IMR-90 (cell line): Measurements from ENCODE around the gene SEMA6A. TPM values are rescaled to one million over a fixed set of nuclear protein-coding genes. Genes with fewer than 3 reads are reported as not detected.

ENCODE experiments used
- ATAC-seq: fragments of 200-7000 bp; cut with Tn5 transposase; 2 replicates; pipeline ENCODE4 v1.9.1; 2020; ENCODE audit warnings: low read depth, mild to moderate bottlenecking, moderate library complexity
- BruUV-seq: library from RNA; stranded (reverse); fragments of 400-500 nt; replicated peaks from 2 replicates; lab custom pipeline; 2021; lab: Mats Ljungman, UMichigan
- CTCF ChIA-PET: fragments of 300-600 bp; formaldehyde crosslinking; extraction: SDS; loops from one replicate; lab custom pipeline; 2021; ENCODE audit warnings: antibody characterized with exemption; lab: Yijun Ruan, JAX
- POLR2A ChIA-PET: fragments of 300-600 bp; sonication (Branson Sonifier 250); formaldehyde crosslinking; loops from one replicate; lab custom pipeline; 2022; ENCODE audit warnings: antibody characterized with exemption; ENCODE audit not compliant: unreplicated experiment; lab: Charles Lee
- DNase-seq: peaks from one replicate; pipeline ENCODE4 v3.0.0; 2013
- H2AFZ ChIP-seq: replicated peaks from 2 replicates; pipeline ENCODE3; 2013; ENCODE audit warnings: low read length, mild to moderate bottlenecking; ENCODE audit not compliant: poor library complexity
- H2AK5ac ChIP-seq: 2 replicates; pipeline ENCODE4 v1.6.1; 2013; ENCODE audit warnings: low read depth, low read length, inconsistent platforms
- H2AK9ac ChIP-seq: replicated peaks from 2 replicates; pipeline ENCODE3; 2013; ENCODE audit warnings: mild to moderate bottlenecking, low read depth, low read length, moderate library complexity; ENCODE audit not compliant: poor library complexity
- H2BK120ac ChIP-seq: 2 replicates; pipeline ENCODE4 v1.6.1; 2013; ENCODE audit warnings: low read depth, low read length, inconsistent platforms
- H2BK15ac ChIP-seq: 3 replicates; pipeline ENCODE4 v1.6.1; 2013; ENCODE audit warnings: low read depth, low read length, inconsistent platforms
- H2BK20ac ChIP-seq: 2 replicates; pipeline ENCODE4 v1.6.1; 2013; ENCODE audit warnings: low read depth, mild to moderate bottlenecking, inconsistent platforms, low read length, moderate library complexity
- H2BK5ac ChIP-seq: 2 replicates; pipeline ENCODE4 v1.6.1; 2013; ENCODE audit warnings: mild to moderate bottlenecking, low read depth, low read length, inconsistent platforms; ENCODE audit not compliant: poor library complexity, severe bottlenecking
- H3K14ac ChIP-seq: replicated peaks from 2 replicates; pipeline ENCODE4 v1.6.1; 2013; ENCODE audit warnings: low read depth, low read length, inconsistent platforms
- H3K18ac ChIP-seq: 2 replicates; pipeline ENCODE4 v1.6.1; 2013; ENCODE audit warnings: low read depth, low read length, control low read depth
- H3K23ac ChIP-seq: 2 replicates; pipeline ENCODE4 v1.6.1; 2013; ENCODE audit warnings: low read depth, low read length, inconsistent platforms
- H3K27ac ChIP-seq: 2 replicates; pipeline ENCODE4 v1.5.1; 2013; ENCODE audit warnings: mild to moderate bottlenecking, control low read depth, low read length; ENCODE audit not compliant: insufficient read depth
- H3K27me3 ChIP-seq: 2 replicates; pipeline ENCODE4 v1.6.1; 2013; ENCODE audit warnings: low read length; ENCODE audit not compliant: control insufficient read depth, insufficient read depth
- H3K36me3 ChIP-seq: 2 replicates; pipeline ENCODE4 v1.6.1; 2013; ENCODE audit warnings: low read length, mixed read lengths; ENCODE audit not compliant: control insufficient read depth, insufficient read depth
- H3K4ac ChIP-seq: 2 replicates; pipeline ENCODE4 v1.6.1; 2013; ENCODE audit warnings: low read depth, low read length, inconsistent platforms
- H3K4me1 ChIP-seq: 2 replicates; pipeline ENCODE4 v1.6.1; 2013; ENCODE audit warnings: low read length, mixed read lengths; ENCODE audit not compliant: control insufficient read depth, insufficient read depth
- H3K4me2 ChIP-seq: 2 replicates; pipeline ENCODE4 v1.6.1; 2013; ENCODE audit warnings: low read depth, mild to moderate bottlenecking, control low read depth, low read length, moderate library complexity
- H3K4me3 ChIP-seq: 2 replicates; pipeline ENCODE4 v1.5.1; 2013; ENCODE audit warnings: low read depth, mild to moderate bottlenecking, control low read depth, low read length, moderate library complexity; ENCODE audit not compliant: insufficient read depth
- H3K56ac ChIP-seq: 2 replicates; pipeline ENCODE4 v1.6.1; 2013; ENCODE audit warnings: low read length, inconsistent platforms; ENCODE audit not compliant: insufficient read depth; ENCODE audit errors: extremely low read depth
- H3K79me1 ChIP-seq, 2 experiments: 2 replicates each; pipeline ENCODE4 v1.6.1; 2013; ENCODE audit warnings: low read length in 2 of 2, inconsistent platforms in 1 of 2, low read depth in 1 of 2
- H3K9ac ChIP-seq: 2 replicates; pipeline ENCODE4 v1.6.1; 2013; ENCODE audit warnings: low read depth, low read length, control low read depth
- H3K9me1 ChIP-seq: 2 replicates; pipeline ENCODE4 v1.6.1; 2013; ENCODE audit warnings: low read length, inconsistent platforms; ENCODE audit not compliant: insufficient read depth
- H3K9me3 ChIP-seq: 2 replicates; pipeline ENCODE4 v1.6.1; 2013; ENCODE audit warnings: low read length; ENCODE audit not compliant: control insufficient read depth, insufficient read depth
- H4K20me1 ChIP-seq: 2 replicates; pipeline ENCODE4 v1.6.1; 2013; ENCODE audit warnings: low read length, inconsistent platforms; ENCODE audit not compliant: insufficient read depth
- H4K5ac ChIP-seq: 2 replicates; pipeline ENCODE4 v1.6.1; 2013; ENCODE audit warnings: mild to moderate bottlenecking, low read depth, low read length, control low read depth
- H4K8ac ChIP-seq, 2 experiments: 2 replicates each; pipeline ENCODE4 v1.6.1; 2013; ENCODE audit warnings: low read depth in 2 of 2, low read length in 2 of 2, control low read depth in 1 of 2, inconsistent platforms in 1 of 2
- H4K91ac ChIP-seq: 2 replicates; pipeline ENCODE4 v1.6.1; 2013; ENCODE audit warnings: low read depth, low read length, inconsistent platforms; ENCODE audit not compliant: insufficient read depth
- BHLHE40 ChIP-seq: fragments of 150-350 bp; IDR thresholded peaks from 2 replicates; pipeline ENCODE4 v1.6.1; 2016; ENCODE audit warnings: mild to moderate bottlenecking, low read depth, low read length
- CEBPB ChIP-seq: IDR thresholded peaks from 2 replicates; pipeline ENCODE4 v1.6.1; 2012; ENCODE audit warnings: low read depth, low read length, improper control_type of control experiment
- CHD1 ChIP-seq: IDR thresholded peaks from 2 replicates; pipeline ENCODE4 v1.6.1; 2012; ENCODE audit warnings: low read depth, low read length, improper control_type of control experiment
- ELK1 ChIP-seq: fragments of 150-350 bp; IDR thresholded peaks from 2 replicates; pipeline ENCODE4 v1.6.1; 2016; ENCODE audit warnings: low read depth, mild to moderate bottlenecking, low read length, moderate library complexity, borderline replicate concordance
- FOS ChIP-seq: fragments of 150-350 bp; IDR thresholded peaks from 2 replicates; pipeline ENCODE4 v1.6.1; 2016; ENCODE audit warnings: low read depth, low read length
- MAFK ChIP-seq: IDR thresholded peaks from 2 replicates; pipeline ENCODE4 v1.6.1; 2012; ENCODE audit warnings: low read depth, low read length, improper control_type of control experiment
- POLR2A ChIP-seq: IDR thresholded peaks from 2 replicates; pipeline ENCODE4 v1.6.1; 2012; ENCODE audit warnings: mild to moderate bottlenecking, low read depth, low read length
- RAD21 ChIP-seq: IDR thresholded peaks from 2 replicates; pipeline ENCODE4 v1.6.1; 2012; ENCODE audit warnings: low read length, improper control_type of control experiment
- RFX5 ChIP-seq: IDR thresholded peaks from 2 replicates; pipeline ENCODE4 v1.8.0; 2012; ENCODE audit warnings: low read depth, mild to moderate bottlenecking, low read length, moderate library complexity
- SMC3 ChIP-seq: fragments of 150-350 bp; IDR thresholded peaks from 2 replicates; pipeline ENCODE4 v1.6.1; 2016; ENCODE audit warnings: low read depth, mild to moderate bottlenecking, antibody characterized with exemption, low read length, moderate library complexity
- WGBS, 2 experiments: methylation state at CpG; one replicate each; pipeline versions ENCODE4 v1.1.5 to v1.1.7; 2013; ENCODE audit warnings: missing lambda C conversion rate in 2 of 2; ENCODE audit not compliant: insufficient read length in 1 of 2; ENCODE audit errors: extremely low coverage in 2 of 2; 5-methylcytosine and 5-hydroxymethylcytosine counted together
- dilution Hi-C: fragments of 300-500 bp; cut with HindIII; formaldehyde crosslinking; loops from one replicate; pipeline ENCODE4 v1.14.3; 2018; ENCODE audit warnings: low sequenced_read_pairs; ENCODE audit not compliant: unreplicated experiment
- in situ Hi-C: fragments of 300-500 bp; cut with MboI; formaldehyde crosslinking; loops from 3 replicates; pipeline ENCODE4 v1.14.3; 2019; ENCODE audit warnings: low sequenced_read_pairs, inconsistent platforms, mixed read lengths
- intact Hi-C: fragments of 100-400 bp; cut with micrococcal nuclease; formaldehyde crosslinking; loops from 2 replicates; pipeline ENCODE4 v1.10.0; 2022
- polyA plus RNA-seq, 3 experiments: library from polyadenylated mRNA; depleted of rRNA; stranded (reverse); fragments of >200 nt; gene quantifications; 2 replicates each; pipeline ENCODE4 v1.2.3, GENCODE V29; 2012; ENCODE audit warnings: low replicate concordance in 1 of 3
- total RNA-seq: library from RNA; depleted of rRNA; stranded (reverse); fragments of >200 nt; gene quantifications from 2 replicates; pipeline ENCODE4 v1.2.3, GENCODE V29; 2012
- TF ChIP-seq, protein P1 (sequence below): conservative IDR thresholded peaks from 2 replicates; pipeline ENCODE4 v1.5.1; 2012; ENCODE audit warnings: mild to moderate bottlenecking, low read depth, low read length, improper control_type of control experiment

Gene SEMA6A
- total and polyA plus RNA-seq, 2 of the 4 experiments (the other 2 are of a cell fraction), result 0.27 to 0.36 TPM

DNA sequence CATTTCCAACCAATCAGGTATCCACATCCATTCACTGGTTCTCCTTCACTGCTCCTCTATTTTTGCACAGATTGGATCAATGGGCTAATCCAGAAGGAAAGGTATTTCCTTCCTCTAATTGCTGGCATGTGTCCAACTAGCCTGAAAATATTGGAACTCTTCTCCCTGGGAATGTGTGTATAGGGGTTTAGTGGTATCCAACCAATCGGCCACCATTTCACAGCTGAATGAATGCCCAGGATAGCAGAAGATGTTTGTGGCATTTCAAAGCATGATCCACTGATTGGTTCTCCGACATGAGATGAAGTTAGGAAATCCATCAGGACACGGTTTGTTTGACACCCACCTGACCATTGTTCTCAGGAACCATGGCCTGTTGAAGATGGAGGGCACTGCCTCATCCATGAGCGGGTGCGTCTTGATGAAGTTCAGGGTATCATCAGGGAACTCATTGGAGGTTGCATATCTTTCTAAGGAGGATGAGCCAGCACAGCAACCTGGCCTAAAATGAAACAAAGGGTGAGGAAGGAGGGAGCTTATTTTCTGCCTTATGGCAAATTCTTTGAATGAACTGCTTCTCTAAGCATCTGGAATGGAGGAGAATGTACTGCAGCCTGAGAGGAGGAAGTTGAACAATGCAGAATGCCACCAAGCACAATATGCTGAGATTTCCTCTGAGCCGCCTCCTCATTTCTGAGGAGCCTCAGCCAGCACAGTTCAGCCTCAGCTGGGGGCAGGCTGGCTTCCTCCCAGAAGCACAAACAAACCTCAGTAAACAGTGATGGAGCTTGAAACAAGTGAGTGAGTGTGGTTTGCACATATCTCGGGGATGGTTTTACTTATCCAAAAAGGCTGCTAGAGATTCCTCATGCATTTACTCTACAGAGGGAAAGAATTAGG is 94.6 kb downstream of the SEMA6A start:
- no peak overlapping the region for H2BK120ac ChIP-seq
- H4K5ac ChIP-seq, result no peak overlapping the region
- no peak overlapping the region for H3K4ac ChIP-seq
- WGBS, 2 experiments, result 83% methylated on average over 3 of the region's 7 CpGs; no CpG with 5 or more reads in 1 of the 2 experiments
- no peak overlapping the region for H2AK9ac ChIP-seq
- no peaks in the 10 kb centered on the region for H3K4me1 ChIP-seq
- H4K8ac ChIP-seq, result no peak overlapping the region
- no peak overlapping the region for H3K4me3 ChIP-seq
- H3K27ac ChIP-seq, result no peak overlapping the region
- no peaks in the 10 kb centered on the region for H3K9me1 ChIP-seq
- ChIA-PET POLR2A (no interaction called here), CTCF (interaction anchor here (0.9 kb wide), 1 partner anchor 8 kb away, joined by 3 read pairs; no protein-coding TSS in a partner anchor)
- no peak overlapping the region for H2BK15ac ChIP-seq
- H3K56ac ChIP-seq, result no peak overlapping the region
- no peak overlapping the region for H3K23ac ChIP-seq
- H2BK5ac ChIP-seq, result no peak overlapping the region
- intact Hi-C loops, result no loop called here
- ATAC-seq (no peak; the same call in 1 of the 2 replicates), DNase-seq (no peak)
- H3K36me3 ChIP-seq, result no peaks in the 10 kb centered on the region
- no peak overlapping the region for H2BK20ac ChIP-seq
- no peak overlapping the region for H3K4me2 ChIP-seq
- no peaks in the 10 kb centered on the region for H3K79me1 ChIP-seq
- H3K14ac ChIP-seq, result no peak overlapping the region
- dilution Hi-C loops, result no loop called here
- H4K20me1 ChIP-seq, result no peaks in the 10 kb centered on the region
- in situ Hi-C loops, result no loop called here
- H2AK5ac ChIP-seq, result no peak overlapping the region
- H4K91ac ChIP-seq, result no peak overlapping the region
- H3K9me3 ChIP-seq, result peaks cover 5% of the 10 kb centered on the region; the same call in 1 of the 2 replicates
- no peak overlapping the region for H3K9ac ChIP-seq
- H3K18ac ChIP-seq, result no peak overlapping the region
- no peak for TF ChIP-seq CEBPB
- no peak for TF ChIP-seq CHD1
- no peak for TF ChIP-seq RAD21
- TF ChIP-seq RFX5, result no peak
- no peak for TF ChIP-seq FOS
- TF ChIP-seq ELK1, result no peak
- no peak for TF ChIP-seq SMC3
- TF ChIP-seq POLR2A, result no peak
- TF ChIP-seq, protein P1, sequence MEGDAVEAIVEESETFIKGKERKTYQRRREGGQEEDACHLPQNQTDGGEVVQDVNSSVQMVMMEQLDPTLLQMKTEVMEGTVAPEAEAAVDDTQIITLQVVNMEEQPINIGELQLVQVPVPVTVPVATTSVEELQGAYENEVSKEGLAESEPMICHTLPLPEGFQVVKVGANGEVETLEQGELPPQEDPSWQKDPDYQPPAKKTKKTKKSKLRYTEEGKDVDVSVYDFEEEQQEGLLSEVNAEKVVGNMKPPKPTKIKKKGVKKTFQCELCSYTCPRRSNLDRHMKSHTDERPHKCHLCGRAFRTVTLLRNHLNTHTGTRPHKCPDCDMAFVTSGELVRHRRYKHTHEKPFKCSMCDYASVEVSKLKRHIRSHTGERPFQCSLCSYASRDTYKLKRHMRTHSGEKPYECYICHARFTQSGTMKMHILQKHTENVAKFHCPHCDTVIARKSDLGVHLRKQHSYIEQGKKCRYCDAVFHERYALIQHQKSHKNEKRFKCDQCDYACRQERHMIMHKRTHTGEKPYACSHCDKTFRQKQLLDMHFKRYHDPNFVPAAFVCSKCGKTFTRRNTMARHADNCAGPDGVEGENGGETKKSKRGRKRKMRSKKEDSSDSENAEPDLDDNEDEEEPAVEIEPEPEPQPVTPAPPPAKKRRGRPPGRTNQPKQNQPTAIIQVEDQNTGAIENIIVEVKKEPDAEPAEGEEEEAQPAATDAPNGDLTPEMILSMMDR, result no peak
- no peak for TF ChIP-seq BHLHE40
- TF ChIP-seq MAFK, result no peak
- no TSS peak for BruUV-seq
- no peaks in the 10 kb centered on the region for H3K27me3 ChIP-seq
- no peak overlapping the region for H2AFZ ChIP-seq
